NCI-H1092 treated with DMSO at 0.1 percent for 48 hours (cell line): ENCODE data around the gene CENPU.
"Not testable (repeated sequence)": the region's sequence is repeated elsewhere in the genome, so short reads cannot be mapped to it uniquely, and the experiment has no call there.

ENCODE experiments used
- DNase-seq: peaks from one replicate; lab custom pipeline; 2025; lab: John Stamatoyannopoulos, UW

CENPU gene

DNA sequence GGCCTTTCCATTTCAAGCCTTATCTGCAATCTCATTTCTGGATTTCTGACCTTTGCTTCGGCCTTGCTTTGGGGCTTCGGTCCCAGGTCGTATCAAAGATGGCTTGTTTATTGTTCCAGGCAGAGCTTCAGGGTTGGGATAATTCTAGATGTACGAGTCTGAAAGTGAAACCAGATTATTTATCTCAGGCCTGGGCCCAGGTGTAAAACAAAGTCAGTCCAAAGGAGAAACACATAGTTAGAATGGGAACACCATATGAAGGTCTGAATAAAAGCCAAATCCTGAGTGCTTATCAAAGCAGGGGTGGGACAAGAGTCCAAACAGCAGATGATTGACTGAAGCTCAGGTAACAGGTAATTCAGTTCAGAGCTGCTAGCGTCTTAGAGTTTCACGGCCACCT is 67.2 kb downstream of the CENPU start:
- no peak for DNase-seq

DNA sequence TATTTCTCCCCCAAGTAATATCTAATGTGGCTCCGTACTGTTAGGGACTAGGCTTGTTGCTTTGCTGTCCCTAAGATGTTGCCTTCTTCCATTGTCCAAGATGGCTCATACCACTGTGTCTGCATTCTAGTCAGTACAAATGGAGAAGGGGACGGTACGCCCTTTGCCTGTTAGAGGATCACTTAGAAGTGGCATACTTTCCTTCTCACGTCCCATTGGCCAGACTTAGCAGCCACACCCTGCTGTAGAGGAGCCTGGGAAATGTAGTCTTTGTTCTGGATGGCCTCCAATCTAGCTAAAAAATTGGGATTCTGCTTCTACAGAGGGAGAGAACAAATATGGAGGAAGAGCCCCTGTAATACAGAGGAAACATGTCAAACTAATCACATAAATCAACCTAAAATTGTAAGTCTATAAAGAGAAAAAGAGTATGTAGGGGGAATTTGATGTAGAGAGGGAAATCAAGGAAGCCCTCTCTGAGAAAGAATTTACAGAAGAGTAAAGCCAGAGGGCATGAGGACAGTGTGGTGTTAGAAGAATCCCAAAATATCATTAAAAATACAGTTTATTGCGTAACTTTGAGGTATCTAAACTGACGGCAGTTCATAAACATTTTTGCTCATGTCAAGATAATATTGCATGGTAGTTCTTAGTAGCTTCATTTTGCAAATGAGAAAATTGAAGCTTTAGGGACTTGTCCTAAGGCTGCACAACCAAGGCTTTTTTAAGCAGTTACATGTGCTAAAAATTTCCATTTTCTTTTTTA is 69.3 kb downstream of the CENPU start:
- DNase-seq = no peak

DNA sequence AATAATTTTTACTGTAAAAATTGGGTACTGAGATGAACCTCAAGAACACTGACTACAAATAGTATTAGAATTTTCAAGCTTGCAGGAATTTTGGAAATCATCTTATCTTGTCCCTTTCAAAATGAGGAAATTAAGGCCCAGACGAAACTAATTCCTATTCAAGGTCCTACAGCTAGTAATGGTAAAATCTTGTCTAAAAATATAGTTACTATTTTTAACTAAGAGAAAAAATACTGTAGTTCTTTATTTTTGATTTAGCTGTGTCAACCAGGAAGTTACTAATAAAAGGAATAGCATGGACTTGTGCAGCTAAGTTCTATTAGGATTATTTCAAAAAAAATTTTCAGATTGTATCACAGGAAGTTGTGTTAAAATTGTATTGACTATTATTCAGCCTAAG is 71.7 kb downstream of the CENPU start:
- no peak for DNase-seq

DNA sequence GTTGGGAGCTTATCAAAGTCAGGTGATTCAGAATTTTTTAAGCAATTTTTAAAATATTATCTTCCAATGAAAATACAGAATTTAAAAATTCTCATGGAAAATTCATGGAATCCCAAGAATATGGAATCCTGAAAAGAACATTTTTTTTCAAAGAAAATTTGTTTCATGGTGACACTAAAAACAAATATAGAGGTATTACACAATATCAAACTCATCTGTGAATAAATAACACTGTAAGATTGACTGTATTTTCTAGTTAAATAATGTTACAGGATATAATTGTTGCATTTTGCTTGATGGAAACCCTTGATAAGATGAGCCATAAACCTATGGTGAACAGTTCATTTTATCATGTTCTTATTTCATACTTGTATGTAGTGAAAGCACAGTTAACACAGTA is 72.9 kb downstream of the CENPU start:
- no peak for DNase-seq

DNA sequence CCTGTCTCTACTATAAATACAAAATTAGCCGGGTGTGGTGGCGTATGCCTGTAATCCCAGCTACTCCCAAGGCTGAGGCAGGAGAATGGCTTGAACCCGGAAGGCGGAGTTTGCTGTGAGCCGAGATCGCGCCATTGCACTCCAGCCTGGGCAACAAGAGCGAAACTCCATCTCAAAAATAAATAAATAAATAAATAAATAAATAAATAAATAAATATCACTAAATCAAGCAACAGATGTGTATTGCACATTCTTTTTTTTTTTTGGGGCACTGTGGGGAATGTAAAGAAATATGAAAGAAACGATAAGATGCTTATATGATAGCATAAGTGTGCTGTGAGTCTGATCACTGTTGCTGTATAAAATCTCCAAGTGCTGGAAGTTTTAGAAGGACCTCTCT is 76.1 kb downstream of the CENPU start:
- DNase-seq = not testable (repeated sequence)

DNA sequence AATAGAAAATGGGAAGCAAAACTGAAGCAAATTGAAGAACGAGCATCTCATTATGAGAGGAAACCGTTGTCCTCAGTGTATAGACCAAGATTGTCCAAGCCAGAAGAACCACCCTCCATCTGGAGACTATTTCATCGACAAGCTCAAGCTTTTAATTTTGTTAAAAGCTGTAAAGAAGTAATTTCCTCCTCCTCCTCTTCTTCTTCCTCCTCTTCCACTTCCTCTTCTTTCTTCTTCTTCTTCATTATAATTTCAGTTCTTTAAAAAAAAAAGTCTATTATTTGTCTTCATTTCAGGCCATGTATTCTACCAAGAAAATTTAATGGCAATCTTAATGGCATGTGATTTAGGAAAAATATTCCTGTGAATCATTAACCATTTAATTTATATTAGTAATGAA is 76.8 kb downstream of the CENPU start:
- DNase-seq = no peak

DNA sequence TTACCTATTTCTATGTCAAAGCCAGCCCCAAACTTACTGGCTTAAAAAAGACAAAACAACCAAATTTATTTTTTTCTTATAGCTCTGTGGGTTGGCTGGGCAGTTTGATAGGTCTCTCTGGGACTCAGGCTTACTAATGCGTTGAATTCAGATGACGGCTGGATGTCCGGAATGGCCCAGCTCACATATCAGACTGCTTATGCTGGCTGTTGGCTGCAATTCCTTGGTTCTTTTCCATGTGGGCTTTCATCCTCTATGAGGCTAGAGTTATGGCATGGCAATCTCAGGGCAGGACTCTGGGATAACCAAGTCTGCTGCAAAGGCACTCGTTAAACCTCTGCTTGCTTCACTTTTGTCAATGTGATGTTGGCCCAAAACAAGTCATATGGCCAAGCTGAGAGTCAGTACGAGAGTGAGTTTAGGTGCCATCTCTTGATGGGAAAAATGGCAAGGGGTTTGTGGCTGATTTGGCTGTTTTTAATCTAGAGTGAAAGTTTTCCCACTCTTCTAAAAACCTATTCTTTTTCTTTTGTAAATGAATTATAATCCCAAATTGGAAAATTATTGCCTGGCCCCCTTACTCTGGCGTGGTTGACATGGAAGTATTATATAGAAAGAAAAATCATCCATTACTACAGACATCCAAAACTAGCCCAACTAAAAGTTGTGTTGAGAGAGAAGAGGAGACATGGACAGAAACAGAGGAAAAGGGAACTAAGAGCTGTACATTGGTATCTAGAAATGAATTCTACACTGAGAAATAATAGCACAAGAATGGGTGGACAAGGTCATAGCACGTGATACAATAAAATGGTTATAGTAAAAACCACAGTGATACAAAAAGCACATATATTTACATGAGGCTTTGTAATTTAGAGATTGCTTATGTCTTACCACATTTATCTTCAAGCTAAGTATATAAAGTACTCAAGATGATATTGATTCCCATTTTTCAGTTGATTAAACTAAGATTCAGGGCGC is 77.7 kb downstream of the CENPU start:
- DNase-seq = no peak

DNA sequence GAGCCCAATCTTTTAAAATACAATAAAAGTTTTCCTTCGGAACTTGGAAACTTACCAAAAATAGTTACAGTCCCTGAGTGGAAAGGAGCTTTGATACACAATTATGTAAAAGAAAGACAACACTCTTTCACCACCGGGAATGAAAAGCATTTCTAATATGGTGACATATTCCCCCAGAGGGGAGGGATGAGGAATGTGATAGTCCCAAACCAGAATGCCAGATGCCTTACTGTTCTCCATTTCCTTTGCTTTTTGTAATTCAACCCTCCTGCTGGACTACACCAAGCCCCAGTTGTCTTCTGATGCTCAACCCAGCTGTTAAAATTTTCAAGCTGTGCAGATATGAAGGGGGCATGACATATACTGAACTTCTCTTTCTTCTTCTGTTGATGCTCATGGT is 80.2 kb downstream of the CENPU start:
- no peak for DNase-seq

DNA sequence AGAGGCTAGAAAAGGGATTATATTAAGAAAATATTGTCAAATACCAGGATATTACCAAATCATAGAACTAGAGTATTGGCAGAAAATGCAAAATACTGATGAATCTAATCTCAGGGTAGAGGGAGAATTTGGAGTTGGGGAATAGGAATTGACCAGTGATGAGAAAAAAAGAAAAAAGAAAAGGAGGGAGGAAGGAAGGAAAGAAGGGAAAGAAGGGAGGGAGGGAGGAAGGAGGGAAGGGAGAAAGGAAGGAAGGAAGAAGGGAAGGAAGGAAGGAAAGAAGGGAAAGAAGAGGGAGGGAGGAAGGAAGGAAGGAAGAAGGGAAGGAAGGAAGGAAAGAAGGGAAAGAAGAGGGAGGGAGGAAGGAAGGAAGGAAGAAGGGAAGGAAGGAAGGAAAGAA is 81.2 kb downstream of the CENPU start:
- not testable (repeated sequence) for DNase-seq

DNA sequence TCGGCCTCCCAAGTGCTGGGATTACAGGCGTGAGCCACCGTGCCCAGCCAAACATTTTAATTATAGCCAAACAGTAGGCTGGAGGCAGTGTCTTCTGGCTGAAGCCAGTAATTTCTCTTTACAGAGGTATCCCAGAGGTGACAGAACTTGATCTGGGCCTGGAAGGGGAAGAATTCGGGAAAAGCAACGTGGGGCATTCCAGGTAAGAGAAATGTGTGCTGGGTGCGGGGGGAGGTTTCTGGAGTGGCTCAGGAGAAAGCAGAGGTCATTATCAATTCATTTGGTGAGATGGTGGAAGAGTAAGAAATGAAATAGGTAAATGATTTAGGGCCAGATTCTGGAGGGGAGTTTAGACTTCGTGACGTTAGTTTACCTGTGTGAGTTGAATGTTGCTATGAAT is 82.0 kb downstream of the CENPU start:
- no peak for DNase-seq

DNA sequence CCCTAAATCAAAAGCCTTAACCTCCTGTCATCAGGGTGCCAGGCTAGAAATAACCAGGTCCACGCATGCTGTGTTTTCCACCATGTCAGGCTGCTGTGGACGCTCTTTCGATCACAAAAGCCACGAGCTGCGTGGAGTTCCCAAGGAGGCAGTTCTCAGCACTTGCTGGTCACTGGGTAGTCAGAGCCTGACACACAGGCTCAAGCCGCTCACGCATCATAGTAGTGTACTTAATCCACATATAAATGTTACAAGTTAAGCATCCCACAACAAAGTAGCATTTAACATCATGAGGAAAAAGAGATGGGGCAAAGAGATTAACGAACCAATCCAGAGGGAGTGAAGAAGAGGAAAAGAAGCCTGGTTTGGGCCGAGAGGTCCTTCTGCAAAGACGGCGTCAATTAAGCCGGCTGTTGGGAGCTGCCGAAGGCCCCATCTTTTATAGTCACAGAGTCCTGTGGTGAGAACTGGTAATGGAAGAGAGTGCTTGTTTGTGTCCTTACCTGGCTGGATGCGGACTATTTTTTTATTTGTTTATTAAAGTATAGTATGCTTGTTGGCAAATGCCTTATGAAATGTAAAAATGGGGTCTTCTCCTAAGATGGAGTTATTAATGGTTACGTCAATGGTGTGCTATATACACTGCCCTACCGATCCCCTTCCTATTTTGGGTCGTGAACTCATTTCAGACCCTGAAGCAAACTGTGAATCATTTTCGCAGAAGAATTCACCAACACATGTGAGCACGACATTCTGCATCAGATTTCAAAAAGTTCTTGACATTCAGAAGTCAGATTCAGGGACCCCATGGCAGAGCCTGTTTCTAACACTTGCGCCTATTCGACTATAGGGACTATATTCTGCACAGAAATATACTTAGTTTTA is 83.7 kb downstream of the CENPU start:
- DNase-seq = peak; percentile 57

DNA sequence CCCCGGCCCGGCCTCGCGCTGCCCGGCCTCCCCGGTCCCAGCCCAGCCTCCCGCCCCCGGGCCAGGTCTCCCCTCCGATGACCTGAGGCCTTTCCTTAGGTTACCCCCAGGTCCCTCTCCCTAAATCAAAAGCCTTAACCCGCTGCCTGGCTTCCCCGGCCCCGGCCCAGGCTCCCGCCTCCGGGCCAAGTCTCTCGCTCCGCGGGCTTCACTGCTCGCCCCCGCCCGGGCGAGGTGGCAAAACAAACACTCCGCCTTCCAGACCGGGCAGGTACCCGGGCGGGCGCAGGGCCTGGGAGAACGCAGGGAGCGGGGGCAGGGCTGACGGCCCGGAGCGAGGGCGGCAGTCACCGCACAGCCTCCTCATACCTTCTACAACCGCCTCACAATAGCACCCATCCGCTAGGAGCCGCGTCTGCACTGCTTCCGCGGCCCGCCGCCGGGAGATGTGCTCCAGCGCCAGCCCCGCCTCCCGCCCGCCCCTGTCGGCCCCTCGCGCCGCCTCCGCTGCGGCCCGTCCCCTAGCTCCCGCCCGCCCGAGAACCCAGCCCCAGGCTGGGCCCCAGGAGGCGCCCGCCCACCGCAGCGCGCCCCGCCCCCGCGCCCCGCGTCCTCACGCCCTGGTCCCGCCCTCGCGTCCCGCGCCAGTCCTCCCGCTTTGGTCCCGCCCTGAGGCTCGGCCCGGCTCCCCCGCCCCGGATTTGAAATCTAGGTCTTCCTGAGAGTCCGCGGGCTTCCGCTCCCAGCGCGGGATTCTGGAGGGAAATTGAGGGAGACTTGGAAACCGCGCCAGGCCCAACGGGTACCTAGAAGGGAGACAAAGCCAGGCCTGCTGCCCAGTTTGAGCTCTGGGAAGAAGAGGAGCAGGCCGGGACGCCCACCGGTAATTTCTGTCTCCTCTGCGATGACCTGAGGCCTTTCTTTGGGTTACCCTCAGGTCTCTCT is 84.6 kb downstream of the CENPU start, which contains the start of the genes CASP3 and PRIMPOL:
Gene CASP3, minus strand, starts transcription at position 422 of the 945 bp plus-strand sequence. CDS start 10,994 bp downstream, outside the sequence.
Gene PRIMPOL, plus strand, starts transcription at position 713 of the 945 bp plus-strand sequence. CDS start 7,403 bp downstream, outside the sequence.
- peak; percentile 99 for DNase-seq

DNA sequence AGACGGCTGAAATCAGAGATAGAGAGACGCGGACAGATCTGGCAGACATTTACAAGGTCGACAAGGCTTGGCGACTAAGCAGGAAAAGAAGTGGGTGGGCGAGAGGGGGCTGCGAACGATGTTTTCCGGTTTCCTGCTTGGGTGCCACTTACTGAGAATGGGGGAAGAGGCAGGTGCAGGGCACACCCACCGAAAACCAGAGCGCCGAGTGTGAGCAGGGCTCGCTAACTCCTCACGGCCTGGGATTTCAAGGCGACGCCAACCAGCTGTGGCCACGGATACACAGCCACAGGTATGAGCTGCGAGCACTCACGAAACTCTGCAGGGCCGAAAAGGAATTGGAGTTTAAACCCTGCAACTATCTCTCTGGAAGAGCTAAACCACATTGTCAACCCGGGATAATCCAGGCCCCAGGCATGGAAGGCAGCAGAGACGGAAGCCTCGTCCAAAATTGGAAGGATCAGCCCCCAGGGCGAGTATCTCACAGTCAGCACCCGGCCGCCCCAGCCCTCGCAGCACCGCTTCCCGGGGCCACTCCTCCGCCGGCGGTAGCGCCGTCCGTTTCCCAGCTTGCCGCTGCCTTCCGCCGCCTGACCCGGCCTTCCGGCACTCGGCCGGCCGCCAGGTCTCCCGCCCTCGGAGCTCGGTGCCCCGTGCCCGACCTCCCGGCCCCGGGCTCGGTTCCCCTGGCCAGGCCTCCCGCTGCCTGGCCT is 85.4 kb downstream of the CENPU start:
- DNase-seq = peak; percentile 44

DNA sequence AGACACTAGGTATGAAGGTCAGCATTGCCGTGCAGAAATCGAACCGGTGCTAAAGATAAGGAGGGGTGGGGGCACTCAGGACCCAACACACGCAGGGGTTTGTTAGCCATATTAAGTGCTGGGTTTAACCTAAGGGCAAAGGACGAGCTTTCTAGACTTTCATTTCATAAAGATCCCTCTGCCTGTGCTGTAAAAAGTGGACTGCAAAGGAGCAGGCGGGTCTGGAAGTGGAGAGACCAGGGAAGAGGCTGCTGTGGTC is 85.9 kb downstream of the CENPU start:
- DNase-seq = peak; percentile 23

DNA sequence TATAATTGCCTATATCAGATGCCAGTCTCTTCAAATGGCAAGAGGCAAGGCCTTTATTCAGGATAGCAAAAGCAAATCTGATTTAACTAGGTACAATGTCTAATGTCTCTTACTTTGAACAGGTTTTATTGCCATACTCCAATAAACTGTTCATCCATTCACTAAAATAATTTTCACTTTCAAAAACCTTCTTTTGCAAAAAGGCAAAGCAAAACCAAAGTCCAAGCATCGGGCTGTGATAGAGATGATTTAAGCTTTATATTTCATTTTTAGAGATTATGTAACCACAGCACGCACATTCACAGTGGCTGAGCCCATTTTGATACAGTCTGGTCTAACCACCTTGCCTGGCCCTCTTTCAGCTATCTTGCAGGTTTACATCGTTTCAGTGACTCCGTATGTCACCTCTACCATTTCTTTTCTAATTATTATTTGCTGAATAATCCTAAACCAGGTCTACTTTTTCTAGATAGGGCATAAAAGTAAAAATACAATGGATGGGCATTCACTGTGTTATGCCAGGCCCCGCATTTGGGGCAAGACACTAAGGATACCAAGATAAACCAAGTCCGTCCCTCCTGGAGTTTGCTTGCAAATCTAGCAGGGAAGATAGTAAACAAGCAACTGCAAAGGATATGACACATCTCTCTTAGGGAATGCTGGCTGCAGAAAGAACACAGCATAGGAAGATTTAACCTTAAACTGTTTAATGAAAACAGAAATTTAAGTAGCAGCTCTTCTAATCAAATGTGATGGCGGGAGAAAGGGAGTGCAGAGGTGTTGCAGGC is 86.4 kb downstream of the CENPU start:
- DNase-seq = no peak

DNA sequence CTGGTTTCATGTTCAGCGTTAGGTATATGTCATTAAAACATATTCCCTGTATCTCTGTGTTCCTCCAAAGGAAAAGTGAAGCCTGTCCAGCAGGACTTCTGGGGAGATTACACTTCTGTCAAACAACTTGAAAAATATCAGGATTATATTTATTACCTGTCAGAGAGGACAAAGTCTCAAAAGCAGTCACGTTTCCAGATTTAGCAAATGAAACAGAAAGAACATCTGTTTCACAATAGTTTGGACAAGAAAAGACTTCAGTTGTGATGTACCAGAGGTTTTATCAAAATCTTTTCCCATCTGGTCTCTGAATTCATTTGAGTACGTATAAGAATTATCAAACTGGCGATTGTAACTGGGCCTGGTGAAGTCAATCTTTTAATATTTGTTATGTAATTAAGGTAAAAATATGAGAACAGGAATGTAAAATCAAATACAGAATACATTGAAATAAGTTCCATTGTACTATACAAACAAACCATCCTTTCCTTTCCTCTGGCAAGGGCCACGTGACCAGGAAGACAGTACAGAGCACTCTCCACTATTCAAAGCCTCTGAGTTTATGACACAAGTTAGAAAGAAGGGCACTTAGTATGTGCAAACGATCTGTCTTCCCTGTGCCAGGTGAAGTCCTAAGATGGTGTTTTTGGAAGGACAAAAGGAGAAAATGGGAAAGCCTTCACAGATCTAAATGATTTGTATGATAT is 87.8 kb downstream of the CENPU start:
- no peak for DNase-seq

DNA sequence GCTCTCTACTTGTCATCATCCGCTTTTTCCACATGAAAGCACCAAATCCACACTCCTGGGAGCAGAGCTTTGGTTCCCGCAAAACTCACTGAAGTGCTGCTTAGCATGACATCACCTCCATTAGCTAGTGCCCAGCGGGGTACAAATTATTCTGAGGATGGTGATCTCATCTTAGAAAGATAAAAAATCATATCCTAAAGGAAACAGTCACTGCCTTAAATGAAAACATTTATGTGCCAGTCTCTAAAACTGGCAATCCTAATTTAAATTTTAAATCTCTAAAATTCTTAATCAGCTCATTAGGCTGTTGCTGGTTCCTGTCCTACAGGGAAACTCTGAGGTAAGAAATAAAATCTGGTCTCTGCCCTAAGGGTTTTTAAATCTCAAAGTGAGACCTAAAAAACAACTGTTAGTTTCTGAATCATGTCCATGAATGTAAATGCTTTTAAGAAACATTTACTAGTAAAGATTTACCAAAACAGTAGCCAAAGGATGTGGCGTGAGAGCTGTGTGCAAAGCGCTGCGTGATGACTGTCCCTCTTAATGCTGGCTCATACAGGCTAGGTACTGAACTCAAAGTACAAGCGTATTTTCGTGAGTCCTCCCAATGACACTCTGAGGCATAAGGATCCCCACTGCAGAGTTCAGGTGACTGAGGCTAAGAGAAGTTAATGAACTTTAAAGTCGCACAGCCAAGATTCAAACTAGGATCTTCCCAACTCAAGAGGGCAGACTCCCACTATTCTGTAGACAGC is 89.2 kb downstream of the CENPU start:
- no peak for DNase-seq
